ENCODE results near the gene COX4I1. TPM values are rescaled to one million over a fixed set of nuclear protein-coding genes. Genes with fewer than 3 reads are reported as not detected.
"Not testable (repeated sequence)": the region's sequence is repeated elsewhere in the genome, so short reads cannot be mapped to it uniquely, and the experiment has no call there.

COX4I1 gene
- polyA plus RNA-seq, 1 donor: 433 TPM

DNA sequence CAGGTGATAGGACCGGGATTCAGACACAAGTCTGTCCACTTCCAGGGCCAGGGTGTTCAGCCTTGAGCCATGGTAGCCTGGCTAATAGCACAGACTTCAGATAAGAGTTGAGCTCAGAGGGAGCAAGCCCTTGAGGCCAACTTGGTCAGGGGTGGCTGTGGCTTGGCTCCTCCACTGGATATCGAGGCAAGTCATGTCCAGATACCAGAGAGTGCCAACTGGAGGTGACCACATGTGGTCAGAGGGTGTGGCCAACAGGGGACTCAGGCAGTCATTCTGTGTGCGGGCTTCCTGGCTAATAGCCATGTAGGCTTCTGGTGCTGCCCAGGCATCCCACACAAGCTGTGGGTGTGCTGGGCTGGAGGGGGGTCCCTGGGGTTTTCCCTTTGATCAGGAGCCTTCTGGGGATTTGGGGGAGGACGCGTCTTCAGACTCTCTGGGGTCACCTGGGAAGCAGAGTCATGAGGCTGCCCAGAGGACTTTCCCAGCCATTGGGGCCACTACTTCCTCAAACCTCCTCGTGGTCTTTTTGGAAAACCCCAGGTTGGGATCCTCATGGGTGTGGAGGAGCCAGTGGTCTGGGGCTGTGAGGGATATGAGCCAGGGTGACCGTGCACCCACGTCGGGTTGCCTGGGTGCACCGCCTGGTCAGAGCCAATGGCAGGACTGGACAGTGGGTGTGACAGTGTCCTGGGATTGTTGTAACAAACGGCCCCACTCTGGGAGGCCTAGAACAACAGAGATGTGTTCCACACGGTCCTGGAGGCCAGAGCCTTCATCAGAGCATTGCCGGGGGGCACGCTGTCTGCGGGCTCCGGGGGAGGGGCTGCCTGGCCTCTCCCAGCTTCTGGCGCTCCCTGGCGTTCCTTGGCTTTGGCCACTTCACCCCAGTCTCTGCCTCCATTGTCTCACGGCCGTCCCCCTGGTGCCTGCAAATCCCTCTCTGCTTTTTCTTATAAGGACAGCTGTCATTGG is 25.0 kb downstream of the COX4I1 start:
- no peak for DNase-seq

DNA sequence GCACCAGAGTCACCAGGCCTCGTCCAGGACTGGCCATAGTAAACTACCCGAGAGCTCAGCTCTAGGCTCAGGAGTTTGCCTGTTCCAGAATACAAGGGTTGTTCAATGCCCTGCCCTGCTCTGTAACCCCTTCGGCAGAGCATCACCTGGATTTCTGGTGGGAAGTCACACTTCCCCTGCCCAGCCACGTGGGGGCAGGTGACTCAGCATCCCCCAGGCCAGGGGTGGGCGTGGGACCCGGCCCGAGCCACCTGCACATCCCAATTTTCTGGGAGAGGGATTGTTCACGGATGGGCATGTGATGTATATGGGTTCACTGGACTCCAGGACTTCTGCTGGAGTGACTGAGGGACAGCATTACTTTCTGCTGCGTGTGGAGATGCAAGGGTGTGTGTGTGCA is 25.8 kb downstream of the COX4I1 start:
- no peak for DNase-seq

GRCh38 chr16:85826686-85827247 is 27.3 kb downstream of the COX4I1 start:
- no peak for DNase-seq

GRCh38 chr16:85828166-85828565 is 28.7 kb downstream of the COX4I1 start:
- DNase-seq: no peak

GRCh38 chr16:85829171-85829719 is 29.8 kb downstream of the COX4I1 start:
- DNase-seq: no peak

DNA sequence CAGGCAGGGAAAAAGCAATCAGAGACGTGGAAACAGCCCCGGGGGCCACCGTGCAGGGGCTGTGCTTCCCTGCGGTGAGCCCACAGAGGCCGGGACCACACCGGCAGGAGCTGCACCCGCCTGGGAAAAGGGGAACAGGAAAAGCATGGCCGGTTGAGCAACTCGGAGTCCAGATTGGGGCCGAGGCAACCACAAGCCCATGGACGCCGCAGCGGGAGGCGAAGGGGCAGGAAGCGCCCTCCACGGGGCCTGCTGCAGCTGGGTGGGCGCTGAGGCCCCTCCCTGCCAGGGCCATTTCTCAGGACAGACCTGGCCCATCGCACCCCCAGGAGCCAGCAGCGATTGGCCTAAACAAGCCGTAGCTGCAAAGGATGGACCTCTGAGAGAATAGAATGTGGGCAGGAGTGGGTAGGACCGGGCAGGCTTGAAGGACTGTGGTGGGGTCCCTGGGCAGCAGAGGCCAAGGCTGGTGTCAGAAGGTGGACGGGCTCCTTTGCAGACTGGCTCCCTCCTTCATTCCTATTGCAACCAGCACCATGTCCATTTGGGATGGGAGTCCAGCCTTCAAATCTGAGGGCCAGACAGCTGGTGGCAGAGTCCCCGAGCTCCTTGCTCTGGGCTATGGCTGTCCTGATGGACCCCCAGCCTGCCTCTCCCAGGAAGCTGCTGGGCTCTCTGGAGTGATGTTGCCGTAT is 30.4 kb downstream of the COX4I1 start:
- DNase-seq: peak; percentile 27

DNA sequence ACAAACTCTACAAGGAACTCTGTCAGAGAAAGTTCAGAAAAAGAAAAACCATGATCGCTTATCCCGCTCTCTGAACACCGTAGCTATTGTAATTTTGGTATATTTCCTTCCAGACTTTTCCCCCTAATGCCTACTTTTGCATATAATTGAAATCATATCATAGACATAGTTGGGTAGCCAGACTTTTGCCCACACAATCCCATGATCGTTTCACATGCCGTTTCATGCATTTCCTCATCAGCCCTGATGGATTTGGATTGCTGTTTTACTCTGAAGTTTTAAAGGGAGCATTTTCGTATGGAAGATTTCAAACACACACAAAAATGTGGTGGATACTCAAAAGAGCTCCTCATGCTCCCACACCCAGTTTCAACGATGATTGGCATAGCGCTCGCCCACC is 31.3 kb downstream of the COX4I1 start:
- DNase-seq: no peak

GRCh38 chr16:85832570-85833218 is 33.2 kb downstream of the COX4I1 start:
- DNase-seq: no peak

- DNase-seq: no peak
These were observed 33.9 kb downstream of the COX4I1 start for GRCh38 chr16:85833219-85833920.

GRCh38 chr16:85834741-85835140 is 35.2 kb downstream of the COX4I1 start:
- no peak for DNase-seq

DNA sequence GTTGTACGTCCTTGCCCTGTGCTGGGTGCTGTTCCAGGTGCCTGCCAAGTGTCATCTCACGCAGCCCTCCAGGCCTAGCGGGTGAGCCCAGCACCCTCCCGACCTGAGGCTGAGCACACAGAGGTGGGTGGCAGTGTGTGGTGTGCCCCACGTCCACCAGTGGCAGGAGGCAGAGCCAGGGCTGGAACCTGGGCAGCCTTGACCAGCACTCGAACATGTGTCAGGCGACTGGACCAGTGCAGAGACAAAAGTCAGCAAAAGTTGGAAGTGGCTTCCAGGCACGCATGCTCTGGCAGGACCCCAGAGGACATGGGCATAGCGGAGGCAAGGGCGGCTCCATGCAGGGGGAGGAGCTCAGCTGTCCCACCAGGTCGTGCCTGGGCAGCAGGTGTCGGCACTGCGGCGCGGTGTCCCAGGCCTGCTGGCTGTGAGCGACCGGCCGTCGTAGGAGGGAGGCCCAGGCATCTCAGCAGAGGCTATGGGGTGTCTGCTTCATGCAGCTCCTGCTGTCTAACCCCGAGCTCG is 35.8 kb downstream of the COX4I1 start:
- no peak for DNase-seq

GRCh38 chr16:85835956-85836705 is 36.6 kb downstream of the COX4I1 start:
- DNase-seq: no peak

DNA sequence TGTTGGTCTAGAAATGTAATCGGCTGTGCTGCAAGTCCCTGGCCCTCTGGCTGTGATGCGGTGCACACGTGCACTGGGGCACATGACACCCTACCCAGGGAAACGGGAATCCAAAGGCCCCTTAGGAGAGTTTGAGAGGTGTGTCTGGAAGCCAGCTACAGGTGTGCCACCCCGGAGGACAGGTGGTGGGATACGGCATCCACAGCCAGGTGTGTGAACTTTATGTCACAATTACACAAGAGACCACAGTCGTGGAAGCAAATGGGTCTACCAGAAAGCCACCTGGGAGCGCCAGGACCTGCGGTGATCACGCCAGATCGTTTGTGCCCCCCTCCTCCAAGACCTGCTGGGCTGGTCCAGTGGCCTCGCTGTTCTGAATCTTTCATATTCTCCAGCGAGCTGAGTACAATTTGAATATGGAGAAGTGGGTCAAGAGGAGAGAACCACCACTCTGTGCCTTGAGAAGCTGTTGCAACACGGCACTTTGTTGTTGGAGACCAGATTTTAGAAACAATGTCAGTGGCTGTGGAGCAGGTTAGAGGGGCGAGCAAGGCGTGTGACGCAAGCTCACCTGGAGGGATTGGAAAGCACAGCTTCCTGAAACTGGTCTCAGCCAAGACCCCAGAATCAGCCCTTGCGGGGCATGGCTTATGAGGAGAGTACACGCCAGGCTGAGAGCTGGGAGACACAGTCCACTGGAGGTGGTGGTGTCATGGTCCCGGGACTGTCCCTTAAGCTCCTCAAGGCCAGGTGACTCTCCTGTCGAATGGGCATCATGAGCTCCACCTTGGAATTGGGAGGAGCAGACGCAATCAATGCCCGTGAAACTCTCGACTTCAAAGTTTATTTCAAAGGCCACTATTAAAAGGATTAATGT is 37.4 kb downstream of the COX4I1 start:
- DNase-seq: no peak

GRCh38 chr16:85837654-85838053 is 38.2 kb downstream of the COX4I1 start:
- not testable (repeated sequence) for DNase-seq

- no peak for DNase-seq
These were observed 38.9 kb downstream of the COX4I1 start for GRCh38 chr16:85838381-85838780.

GRCh38 chr16:85838876-85839585 is 39.5 kb downstream of the COX4I1 start:
- no peak for DNase-seq

GRCh38 chr16:85839681-85840240 is 40.3 kb downstream of the COX4I1 start:
- no peak for DNase-seq

DNA sequence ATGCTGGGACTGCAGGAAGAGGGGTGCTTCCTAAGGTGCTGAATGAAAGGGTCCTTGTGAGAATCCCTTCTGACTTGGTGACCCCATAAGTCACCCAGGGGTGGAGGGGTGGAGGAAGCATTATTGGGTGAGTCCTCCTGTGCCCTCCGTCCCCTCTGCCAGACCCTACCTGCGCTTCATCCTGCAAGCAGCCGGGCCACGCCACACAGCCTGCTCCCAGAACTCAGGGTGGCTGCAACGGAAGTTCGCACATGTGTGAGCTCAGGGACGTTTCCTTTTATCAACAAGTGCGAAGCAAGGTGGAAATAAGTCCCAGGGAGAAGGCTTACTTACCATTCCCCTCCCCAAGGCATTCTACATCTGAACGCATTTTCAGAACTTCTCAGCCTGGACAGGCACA is 40.9 kb downstream of the COX4I1 start:
- no peak for DNase-seq

GRCh38 chr16:85840801-85841200 is 41.3 kb downstream of the COX4I1 start:
- DNase-seq: no peak

All from hindlimb muscle (tissue), 1 donor.